HG03045 (cell line): ENCODE measurements around the gene MYRF.

Experiments
- ATAC-seq: cut with Tn5 transposase; IDR thresholded peaks from one replicate; pipeline ENCODE4 v1.9.1; 2021; ENCODE audit warnings: mild to moderate bottlenecking, moderate library complexity; ENCODE audit not compliant: unreplicated experiment

The MYRF gene

DNA sequence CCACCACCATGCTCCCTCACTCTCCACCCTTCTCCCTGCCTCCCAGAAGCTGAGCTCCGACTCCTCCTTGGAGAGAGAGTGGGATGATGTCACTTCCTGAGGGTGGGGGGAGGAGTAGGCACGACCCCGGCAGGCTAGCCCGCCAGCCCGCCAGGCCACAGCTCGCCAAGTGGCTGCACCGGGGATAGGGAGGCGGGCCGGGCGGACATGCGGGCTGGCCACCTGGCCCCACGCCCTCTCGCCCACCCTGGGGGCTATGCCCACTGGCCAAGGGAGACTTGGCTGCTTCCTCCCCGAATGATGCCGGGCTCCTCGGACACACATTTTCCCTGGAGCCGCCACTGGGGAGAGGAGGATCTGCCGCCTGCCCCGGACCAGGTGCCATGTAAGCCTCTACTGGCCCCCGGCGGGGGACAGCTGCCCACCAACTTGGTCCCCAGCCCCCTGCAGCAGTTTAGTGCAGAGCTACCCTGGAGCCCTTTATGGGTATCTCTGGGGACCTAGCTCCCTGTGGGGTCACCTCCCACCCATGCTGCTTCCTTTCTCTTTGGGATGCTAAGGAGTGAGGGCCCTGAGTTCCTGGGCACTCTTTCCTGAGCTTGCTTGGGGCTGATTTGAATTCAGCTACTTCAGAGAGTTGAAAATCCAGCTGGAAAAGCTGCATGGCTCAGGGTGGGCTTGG is 33.7 kb upstream of the MYRF start:
- ATAC-seq, result no peak

DNA sequence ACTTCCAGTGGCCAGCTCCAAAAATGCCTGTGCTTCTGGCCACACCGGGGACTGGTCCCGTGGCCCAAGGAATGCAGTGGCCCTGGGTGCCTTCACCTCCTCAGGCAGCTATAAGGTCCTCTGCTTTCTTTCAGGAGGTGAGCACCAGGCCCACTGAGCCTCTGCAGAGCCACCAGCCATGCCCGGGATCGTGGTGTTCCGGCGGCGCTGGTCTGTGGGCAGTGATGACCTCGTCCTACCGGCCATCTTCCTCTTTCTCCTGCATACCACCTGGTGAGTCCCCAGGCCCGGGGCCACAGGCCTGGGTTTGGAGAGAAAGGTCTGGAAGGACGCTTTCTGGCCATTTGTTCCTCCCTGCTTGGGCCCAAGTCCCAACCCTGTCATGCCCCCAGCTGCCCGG is 32.5 kb upstream of the MYRF start:
- no peak for ATAC-seq

DNA sequence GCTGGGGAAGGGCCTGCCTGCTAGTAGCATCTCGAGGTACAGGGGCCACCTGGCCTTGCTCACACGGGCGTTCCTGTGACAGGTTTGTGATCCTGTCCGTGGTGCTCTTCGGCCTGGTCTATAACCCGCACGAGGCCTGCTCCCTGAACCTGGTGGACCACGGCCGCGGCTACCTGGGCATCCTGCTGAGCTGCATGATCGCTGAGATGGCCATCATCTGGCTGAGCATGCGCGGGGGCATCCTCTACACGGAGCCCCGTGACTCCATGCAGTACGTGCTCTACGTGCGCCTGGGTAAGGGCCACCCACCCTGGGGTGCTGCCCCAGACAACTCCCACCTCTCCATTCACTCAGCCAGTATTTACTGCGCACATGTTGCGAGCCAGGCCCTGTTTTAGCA is 31.8 kb upstream of the MYRF start:
- no peak for ATAC-seq

DNA sequence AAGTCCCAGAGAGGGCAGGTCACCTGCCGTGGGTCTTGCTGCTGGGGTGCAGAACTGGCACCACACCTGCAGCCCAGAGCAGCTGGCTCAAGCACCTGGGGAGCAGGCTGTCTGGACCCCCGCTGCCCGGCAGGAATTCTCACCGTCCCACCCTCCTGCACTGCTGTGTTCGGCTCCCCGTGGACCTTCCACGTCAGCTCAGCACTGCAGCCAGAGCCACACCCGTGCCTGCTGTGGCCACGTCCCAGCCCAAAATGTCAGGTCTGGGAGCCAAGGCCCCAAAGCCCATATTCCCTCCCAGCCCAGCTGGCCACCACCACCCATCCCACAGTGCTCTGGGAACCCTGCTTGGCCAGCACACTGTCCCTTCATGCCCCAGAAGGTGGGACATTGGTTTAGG is 28.0 kb upstream of the MYRF start:
- no peak for ATAC-seq

DNA sequence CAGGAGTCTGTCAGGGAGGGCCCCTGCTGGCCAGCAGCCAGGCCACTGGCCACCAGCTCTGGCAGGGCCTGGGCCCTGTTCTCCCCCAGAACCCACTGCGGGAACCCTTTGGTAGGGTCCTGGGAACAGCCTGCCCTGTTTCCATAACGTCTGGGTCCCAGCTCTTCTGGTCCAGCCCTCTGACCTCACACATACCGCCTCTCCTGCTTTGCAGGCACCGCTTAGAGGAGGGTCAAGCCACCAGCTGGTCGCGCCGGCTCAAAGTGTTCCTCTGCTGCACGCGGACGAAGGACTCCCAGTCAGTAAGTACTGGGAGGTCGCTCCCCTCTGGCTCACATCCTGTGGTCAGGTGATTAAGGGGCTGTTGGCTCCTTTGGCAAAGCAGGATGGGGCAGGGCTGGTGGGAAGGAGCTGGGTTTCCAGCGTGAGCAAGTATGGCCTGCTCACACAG is 26.6 kb upstream of the MYRF start:
- no peak for ATAC-seq

DNA sequence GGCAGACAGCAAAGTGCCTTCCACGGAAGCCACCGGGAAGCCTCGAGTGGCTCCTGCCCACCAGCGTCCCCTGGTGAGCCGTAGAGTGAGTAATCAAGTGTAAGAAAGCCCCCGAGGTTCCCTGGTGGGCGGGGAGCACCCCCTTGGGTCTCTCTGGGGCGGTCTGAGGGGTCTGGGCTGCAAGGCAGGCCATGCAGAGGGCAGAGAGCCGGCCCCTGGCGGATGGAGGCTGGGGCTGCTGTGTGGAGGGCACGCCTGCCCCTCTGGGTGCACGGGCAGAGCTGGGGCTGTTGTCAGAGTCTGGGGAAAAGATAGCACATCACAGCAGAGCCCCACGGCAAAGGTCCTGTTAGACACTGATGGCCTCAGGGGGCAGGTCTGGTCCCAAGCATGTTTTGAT is 25.7 kb upstream of the MYRF start:
- ATAC-seq, result no peak

DNA sequence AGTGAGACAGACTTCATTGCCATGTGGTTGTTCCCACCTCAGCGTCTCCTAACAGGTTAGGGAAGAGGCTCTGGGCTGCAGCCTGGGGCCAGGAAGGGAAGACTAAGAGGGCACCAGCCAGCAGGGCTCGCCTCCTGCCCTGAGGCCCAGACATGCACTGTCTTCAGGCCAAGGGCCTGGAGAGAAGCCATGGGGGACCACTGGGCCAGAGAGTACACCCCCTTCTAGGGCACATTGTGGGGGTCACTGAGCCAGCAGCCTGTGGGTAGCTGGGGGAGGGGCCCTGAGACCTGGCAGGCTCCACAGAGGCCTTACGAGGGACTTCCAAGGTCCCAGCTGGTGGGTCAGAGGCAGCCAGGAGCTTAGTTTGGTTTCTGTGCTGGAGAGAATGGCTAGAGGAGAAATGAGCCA is 25.0 kb upstream of the MYRF start:
- ATAC-seq, result no peak

DNA sequence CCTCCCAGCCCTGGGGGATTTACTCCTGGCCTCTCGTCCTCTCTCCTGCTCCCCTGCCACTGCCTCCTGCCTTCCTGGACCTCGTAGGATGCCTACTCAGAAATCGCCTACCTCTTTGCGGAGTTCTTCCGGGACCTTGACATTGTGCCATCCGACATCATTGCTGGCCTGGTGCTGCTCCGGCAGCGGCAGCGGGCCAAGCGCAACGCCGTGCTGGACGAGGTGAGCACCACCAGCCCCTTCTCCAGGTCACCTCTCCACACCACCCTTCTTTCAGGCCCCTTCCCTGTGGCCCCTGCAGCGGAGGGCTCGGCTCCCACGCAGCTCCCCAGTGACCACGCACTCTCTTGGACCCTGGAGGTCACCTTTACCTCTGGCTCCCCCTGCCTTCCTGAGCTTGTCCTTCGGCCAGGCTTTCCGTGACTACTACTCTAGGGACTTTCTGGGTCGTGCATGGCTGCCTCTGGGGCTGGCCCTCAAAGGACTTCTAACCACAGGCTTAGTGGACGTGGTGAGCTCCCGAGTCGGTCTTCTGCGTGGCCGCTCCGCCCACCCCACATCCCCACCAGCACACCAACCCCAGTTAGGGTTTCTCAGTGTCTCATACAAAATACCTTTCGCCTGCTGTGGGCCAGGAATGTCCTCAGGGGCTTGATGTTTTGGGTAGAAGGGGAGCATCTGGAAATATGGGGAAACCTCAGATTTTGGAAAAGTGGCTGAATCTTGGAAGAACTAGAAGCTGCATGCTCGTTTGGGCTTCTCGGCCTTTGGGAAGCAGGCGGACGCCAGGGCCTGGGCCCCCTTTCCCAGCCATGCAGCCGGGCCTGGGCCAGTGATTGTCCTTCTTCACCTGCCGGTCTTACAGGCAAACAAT is 24.1 kb upstream of the MYRF start:
- no peak for ATAC-seq

DNA sequence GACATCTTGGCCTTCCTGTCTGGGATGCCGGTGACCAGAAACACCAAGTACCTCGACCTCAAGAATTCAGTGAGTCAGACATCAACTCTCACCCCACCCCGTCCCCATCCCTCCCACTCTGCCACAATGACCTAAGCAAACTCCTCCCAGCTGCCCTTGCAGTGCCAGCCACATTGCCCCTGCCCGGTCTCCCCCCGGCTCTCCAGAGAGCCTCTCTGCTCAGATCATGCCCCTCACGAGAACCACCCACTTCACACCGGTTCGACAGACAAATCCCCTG is 23.6 kb upstream of the MYRF start:
- ATAC-seq, result no peak

DNA sequence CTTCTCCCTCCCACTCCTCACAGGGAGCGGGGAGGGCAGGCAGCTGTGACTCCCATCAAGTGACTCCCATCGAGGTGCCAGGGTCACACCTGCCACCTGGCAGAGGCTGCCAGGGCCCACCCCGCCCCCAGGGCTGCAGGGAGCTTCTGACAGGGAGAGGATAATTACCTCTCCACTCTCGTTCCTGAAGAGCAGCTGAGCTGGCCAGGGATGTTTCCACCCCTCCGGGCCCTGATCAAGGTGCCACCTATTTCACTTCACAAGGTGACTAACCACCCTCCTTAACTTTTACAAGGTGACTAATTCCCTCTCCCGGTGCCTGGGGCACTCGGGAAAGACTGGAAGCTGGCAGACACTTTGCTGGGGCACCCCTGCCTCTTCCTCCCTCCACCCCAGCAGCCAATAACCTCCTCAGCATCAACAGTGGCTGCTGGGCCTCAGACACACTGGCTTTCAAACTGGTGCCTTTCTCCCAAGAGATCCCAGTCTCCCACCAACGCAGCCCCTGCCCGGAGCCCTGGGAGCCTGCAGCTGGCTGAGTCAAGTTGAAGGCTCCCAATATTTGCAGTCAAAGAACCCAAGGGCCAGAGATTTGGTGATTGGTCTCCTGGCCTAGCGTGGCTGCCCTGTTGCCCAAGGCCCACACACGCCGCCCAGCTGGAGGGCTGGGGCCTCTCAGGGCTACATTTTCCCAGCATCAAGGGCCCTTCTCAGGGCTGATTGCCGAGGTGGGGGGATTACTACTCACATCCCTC is 22.0 kb upstream of the MYRF start:
- no peak for ATAC-seq

DNA sequence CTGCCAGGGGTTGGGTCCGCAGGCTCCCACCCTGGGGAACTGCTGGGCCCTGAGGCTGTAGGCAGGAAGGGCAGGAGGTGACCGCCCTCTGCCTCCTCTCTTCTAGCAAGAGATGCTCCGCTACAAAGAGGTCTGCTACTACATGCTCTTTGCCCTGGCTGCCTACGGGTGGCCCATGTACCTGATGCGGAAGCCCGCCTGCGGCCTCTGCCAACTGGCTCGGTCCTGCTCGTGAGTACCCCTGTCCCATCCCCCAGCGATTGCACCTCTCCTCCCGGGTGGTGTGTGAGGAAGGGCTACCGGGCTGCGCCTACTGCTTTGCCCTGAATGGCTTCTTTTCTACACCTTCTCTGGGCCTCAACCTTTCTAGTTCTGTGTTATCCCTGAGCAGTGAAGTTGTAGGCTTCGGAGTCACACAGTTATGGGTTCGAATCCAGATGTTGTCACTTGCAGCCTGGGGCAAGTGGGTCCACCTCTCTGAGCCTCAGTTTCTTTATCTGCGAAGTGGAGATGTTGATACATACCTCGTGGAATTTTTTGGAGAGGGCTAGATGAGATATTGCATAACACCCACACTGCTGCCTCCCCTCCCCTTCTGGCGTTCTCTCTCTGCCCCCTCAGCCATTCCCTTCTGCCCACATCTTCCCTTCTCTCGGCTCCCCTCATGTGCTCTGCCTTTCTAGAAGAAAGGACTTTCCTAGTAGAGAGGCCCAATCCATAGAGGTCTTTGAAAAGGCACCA is 21.1 kb upstream of the MYRF start:
- ATAC-seq, result no peak

DNA sequence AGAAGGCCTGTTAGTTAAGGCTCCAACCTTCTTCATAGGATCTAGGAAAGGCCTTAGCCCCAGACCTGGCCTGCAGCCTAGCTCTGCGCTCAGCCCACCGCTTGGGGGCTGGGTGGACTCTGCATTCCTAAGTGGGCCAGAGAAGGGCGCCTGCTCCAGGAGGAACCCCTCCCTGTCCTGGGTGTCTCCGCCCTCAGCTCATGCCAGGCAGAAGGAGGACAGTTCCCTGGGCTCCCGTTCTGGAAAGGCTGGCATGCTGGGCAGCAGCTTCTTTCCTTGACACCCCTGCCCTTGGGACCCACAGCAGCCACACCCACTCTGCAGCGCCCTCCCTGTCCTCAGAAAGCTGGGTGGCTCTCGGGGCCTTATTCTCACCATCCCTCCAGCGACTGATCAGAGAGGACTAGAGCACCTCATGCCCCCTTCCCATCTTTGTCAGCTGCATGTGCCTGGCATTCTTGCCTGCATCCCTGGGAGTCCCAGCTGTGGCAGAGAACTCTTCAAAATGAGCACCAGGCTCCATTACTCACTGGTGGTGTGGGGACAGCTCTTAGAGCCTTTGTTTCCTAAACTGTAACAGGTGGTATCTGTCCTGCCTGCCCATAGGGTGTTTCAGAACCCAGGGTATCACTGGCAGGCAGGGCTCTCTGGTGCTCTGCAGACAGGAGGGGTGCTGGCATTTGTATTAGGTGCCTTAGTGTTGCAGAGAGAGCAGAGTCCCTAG is 20.3 kb upstream of the MYRF start:
- no peak for ATAC-seq

DNA sequence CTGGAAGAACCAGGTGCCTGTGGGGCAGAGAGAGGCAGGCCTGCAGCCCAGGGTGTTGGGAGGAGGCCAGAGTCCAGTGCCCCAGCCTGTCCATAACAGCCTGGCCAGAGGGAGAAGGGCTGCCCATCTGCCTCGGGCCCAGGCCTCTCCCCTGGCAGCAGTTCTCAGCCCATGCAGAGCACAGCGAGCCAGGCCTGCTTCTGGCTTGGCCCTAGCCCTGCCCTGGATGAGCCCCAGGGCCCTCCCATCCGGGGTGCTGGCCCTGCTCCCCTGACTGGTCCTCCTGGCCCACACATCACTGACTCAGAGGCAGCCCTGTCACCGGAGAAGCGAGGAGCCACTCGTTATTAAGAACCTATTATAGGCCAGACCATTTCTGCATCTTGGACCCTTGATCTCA is 19.7 kb upstream of the MYRF start:
- ATAC-seq, result no peak

DNA sequence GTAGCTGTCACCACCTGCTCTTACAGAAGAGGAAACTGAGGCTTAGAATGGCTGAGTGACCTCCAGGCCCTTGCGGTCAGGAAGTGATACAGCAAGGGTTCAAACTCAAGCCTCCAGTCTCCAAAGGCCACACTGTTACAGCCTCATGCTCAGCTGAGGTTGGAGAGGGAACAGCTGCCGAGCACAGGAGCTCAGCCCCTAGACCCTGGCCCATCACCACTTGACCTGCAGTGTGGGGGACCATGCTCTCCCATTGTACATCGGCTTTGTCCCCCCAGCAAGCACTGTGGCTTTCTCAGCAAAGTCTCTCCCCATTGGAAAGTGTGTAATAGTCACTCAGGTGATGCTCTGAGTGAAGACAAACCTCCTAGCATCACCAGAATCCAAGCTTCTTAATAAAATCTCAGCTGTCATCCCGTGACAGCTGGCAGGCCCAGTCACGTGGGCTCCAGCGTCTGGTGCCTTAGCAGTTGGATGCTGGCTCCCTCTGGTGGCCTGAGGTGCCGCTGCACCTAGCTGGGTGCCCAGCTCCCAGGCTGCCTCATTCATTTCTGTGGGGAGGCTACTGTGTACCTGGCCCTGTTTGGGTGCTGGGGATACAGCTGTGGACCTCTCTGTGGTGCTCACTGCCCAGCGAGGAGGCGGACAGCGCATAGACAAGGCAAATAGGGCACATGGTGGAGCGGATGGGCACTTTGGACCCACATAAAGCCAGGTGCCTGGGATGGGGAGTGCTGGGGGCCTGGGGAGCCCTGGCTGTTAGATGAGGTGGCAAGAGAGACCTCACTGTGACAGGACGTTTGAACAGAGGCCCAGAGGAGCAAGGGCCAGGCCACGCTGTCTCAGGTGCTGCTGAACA is 19.1 kb upstream of the MYRF start:
- ATAC-seq, result no peak

DNA sequence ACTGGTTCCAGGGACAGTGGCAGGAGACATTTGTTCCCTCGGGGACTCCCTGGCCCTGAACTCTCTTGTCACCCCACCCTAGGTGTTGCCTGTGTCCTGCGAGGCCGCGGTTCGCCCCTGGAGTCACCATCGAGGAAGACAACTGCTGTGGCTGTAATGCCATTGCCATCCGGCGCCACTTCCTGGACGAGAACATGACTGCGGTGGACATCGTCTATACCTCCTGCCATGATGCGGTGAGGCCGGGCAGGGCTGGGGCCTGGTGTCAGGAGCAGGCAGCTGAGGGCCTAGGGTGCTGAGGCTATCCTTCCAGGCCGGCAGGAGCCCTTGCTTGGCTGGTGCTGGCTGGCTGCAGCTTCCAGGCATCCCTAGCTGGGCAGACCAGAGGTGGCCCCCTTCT is 17.7 kb upstream of the MYRF start:
- ATAC-seq, result no peak

DNA sequence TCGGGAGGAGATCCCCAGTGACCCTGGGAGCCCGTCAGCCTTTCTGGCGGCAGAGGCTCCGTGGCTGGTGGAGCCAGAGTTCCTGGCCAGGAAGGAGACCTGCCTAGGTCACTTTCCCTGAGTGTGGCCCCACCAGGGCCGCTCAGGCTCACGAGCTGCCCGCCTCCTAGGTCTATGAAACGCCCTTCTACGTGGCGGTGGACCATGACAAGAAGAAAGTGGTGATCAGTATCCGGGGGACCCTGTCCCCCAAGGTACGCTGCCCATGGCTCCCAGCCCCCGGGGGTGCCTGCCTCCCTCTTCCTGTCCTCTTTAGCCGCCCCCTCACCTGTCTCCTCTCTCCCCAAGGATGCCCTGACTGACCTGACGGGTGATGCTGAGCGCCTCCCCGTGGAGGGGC is 17.0 kb upstream of the MYRF start:
- ATAC-seq, result no peak

DNA sequence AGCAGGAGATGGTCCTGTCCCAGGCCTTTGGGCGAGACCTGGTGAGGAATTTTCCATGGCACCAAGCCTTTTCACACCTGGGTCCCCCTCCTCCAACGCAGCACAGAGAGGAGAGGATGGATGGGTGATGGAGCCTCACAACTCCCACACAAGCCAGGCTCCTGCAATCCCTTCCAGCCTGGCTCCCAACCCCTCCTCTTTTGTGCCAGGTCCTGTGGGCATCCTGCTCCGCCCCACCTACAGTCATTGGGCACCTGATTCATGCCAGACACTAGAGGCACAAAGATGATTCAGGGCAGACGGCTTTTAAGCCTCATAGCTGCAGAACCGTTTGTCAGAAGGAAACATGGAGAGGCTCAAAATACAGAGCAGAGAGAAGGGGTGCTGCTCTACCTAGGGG is 16.1 kb upstream of the MYRF start:
- ATAC-seq, result no peak

DNA sequence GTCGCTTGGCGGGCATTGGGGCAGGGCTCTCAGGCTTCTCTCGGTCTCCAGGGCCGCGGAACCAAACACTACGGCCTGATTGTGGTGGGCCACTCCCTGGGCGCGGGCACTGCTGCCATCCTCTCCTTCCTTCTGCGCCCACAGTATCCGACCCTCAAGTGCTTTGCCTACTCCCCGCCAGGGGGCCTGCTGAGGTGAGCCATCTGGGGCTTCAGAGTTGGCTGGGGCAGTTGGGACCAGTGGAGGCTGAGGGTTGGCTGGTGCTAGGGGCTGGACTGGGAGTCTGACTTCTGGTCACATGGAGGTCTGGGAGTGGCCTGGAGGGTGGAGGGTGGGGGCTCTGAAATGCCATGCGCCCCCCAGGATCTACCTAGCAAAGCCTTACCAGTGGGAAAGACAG is 15.3 kb upstream of the MYRF start:
- ATAC-seq, result no peak

DNA sequence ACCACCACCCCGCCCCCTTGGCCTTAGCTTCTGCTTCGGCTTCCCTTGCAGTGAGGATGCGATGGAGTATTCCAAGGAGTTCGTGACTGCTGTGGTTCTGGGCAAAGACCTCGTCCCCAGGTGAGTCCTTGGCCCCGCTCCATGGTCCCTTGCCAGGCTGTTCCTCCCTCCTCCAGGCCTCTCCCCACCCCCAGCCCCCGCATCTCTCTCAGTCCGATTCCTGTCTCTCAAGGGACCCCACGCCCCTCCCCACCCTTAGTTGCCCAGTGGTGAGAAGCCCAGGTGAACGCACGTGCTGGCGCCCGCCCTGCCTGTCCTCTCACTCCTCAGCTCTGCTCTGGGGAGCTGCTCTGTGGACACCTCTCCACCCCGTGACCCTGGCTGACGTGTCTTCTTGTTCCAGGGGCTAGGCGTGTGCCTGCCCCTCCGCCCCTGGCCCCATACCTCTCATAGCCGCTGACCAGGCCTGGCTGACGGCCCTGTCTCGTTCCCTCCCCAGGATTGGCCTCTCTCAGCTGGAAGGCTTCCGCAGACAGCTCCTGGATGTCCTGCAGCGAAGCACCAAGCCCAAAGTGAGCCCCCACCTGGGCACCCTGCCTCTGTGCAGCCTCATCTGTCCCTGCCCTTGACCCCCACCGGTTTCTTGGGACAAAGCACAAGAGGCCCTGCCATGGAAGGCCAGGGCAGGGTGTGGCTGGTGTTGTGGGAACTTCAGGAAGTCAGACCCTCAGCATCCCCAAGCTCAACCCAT is 14.6 kb upstream of the MYRF start:
- no peak for ATAC-seq
